OCI-LY1 (cell line): ENCODE measurements around the gene STX8.

Source experiments
- EZH2 ChIP-seq: fragments of 200-600 bp; sonication (generic), shearing (Covaris generic); IDR thresholded peaks from 2 replicates; pipeline ENCODE4 v1.8.0; 2017; ENCODE audit warnings: borderline replicate concordance, mixed run types, mild to moderate bottlenecking, antibody characterized with exemption, low read length, moderate library complexity, mixed read lengths
- TF ChIP-seq, protein P1 (sequence below): fragments of 200-600 bp; sonication (generic), shearing (Covaris generic); IDR thresholded peaks from 2 replicates; pipeline ENCODE4 v1.5.1; 2017; ENCODE audit warnings: mild to moderate bottlenecking, antibody characterized with exemption, low read length, moderate library complexity, mixed read lengths

DNA sequence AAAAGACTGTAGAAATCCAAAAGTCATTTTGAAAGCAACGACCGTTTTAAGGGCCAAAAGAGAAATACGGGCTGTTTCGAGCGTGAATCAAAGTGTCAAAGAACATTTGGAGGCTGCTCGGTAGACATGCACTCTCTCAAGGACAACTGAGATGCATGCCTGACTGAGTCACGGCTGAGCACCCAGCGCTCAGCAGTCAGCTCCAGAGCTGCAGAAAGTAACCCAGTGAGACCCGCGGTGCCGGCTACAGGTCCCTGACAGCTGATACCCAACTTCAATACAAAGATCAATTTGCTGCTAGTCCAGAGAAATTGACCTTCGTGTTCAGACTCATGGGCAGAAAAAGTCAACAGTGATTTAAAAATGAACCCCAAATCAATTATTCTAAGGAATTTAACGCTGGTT lies 214.9 kb downstream of the STX8 start:
- no peak for TF ChIP-seq EZH2
- TF ChIP-seq, protein P1, sequence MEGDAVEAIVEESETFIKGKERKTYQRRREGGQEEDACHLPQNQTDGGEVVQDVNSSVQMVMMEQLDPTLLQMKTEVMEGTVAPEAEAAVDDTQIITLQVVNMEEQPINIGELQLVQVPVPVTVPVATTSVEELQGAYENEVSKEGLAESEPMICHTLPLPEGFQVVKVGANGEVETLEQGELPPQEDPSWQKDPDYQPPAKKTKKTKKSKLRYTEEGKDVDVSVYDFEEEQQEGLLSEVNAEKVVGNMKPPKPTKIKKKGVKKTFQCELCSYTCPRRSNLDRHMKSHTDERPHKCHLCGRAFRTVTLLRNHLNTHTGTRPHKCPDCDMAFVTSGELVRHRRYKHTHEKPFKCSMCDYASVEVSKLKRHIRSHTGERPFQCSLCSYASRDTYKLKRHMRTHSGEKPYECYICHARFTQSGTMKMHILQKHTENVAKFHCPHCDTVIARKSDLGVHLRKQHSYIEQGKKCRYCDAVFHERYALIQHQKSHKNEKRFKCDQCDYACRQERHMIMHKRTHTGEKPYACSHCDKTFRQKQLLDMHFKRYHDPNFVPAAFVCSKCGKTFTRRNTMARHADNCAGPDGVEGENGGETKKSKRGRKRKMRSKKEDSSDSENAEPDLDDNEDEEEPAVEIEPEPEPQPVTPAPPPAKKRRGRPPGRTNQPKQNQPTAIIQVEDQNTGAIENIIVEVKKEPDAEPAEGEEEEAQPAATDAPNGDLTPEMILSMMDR, result no peak
